ENCODE data around the gene SDS. TPM values are rescaled to one million over a fixed set of nuclear protein-coding genes. Genes with fewer than 3 reads are reported as not detected.

The SDS gene
- total RNA-seq, 5 donors from 2014 or later (not counting 1 experiment from before 2014, with no cell fraction given), result 0.18 to 0.26 TPM; not detected in 3

- ATAC-seq (replicated peaks in 1 of 4), result no peak
- Histone ChIP-seq H3K4me3 (ENCODE audit: control insufficient read depth in 1 of 2, extremely low read depth in 1 of 2, low read length in 1 of 2) (no peak overlapping the region), H3K27me3 (replicated peaks in 1 of 2; ENCODE audit: control insufficient read depth in 2 of 2, extremely low read depth in 1 of 2, insufficient read depth in 2 of 2, low read length in 1 of 2) (no peaks in the 10 kb centered on the region), H3K9me3 (no peaks in the 10 kb centered on the region), H3K27ac (ENCODE audit: low read length) (no peak overlapping the region), H3K36me3 (ENCODE audit: control insufficient read depth in 2 of 2, extremely low read depth in 1 of 2, insufficient read depth in 1 of 2, low read length in 1 of 2) (peaks cover 11 to 28% of the 10 kb centered on the region in 2 donors), H3K4me1 (ENCODE audit: control insufficient read depth in 1 of 2, extremely low read depth in 1 of 2, insufficient read depth in 2 of 2, low read length in 2 of 2) (no peaks in the 10 kb centered on the region)
- no peaks in the 10 kb centered on the region for H3K27me3 Mint-ChIP-seq
- H3K4me3 Mint-ChIP-seq, result no peak overlapping the region
- peaks cover 38% of the 10 kb centered on the region for H3K36me3 Mint-ChIP-seq
- WGBS (ENCODE audit: insufficient coverage), result 90% methylated on average over 2 of the region's 3 CpGs
- no peak for DNase-seq
- POLR2A ChIA-PET, result no interaction called here
- H3K4me1 Mint-ChIP-seq, result peaks cover 0 to 7% (median 0%) of the 10 kb centered on the region in 3 donors
- CTCF ChIA-PET, result no interaction called here
- no peak overlapping the region for H3K27ac Mint-ChIP-seq
- no peaks in the 10 kb centered on the region for H3K9me3 Mint-ChIP-seq
Measured at GRCh38 chr12:113373969-113374368, 29.7 kb downstream of the SDS start.

- ChIA-PET POLR2A (no interaction called here), CTCF (interaction anchor here in 1 of 2 donors (0.6 kb wide), 1 partner anchor 34 kb away, joined by 3 read pairs; no protein-coding TSS in a partner anchor)
- no peak overlapping the region for H3K4me3 Mint-ChIP-seq
- no peak overlapping the region for H3K27ac Mint-ChIP-seq
- Histone ChIP-seq H3K9me3 (no peaks in the 10 kb centered on the region), H3K4me1 (ENCODE audit: control insufficient read depth in 1 of 2, extremely low read depth in 1 of 2, insufficient read depth in 2 of 2, low read length in 2 of 2) (no peaks in the 10 kb centered on the region), H3K4me3 (ENCODE audit: control insufficient read depth in 1 of 2, extremely low read depth in 1 of 2, low read length in 1 of 2) (no peak overlapping the region), H3K27me3 (replicated peaks in 1 of 2; ENCODE audit: control insufficient read depth in 2 of 2, extremely low read depth in 1 of 2, insufficient read depth in 2 of 2, low read length in 1 of 2) (no peaks in the 10 kb centered on the region), H3K27ac (ENCODE audit: low read length) (no peak overlapping the region), H3K36me3 (ENCODE audit: control insufficient read depth in 2 of 2, extremely low read depth in 1 of 2, insufficient read depth in 1 of 2, low read length in 1 of 2) (peaks cover 11 to 28% of the 10 kb centered on the region in 2 donors)
- ATAC-seq (replicated peaks in 1 of 4) (no peak), DNase-seq (no peak)
- no peaks in the 10 kb centered on the region for H3K9me3 Mint-ChIP-seq
- H3K36me3 Mint-ChIP-seq, result peaks cover 40% of the 10 kb centered on the region
- H3K4me1 Mint-ChIP-seq, result peaks cover 0 to 7% (median 0%) of the 10 kb centered on the region in 3 donors
- no peaks in the 10 kb centered on the region for H3K27me3 Mint-ChIP-seq
- WGBS (ENCODE audit: insufficient coverage), result 100% methylated on average over 3 of the region's 3 CpGs
Measured at GRCh38 chr12:113373440-113373839, 30.2 kb downstream of the SDS start.

DNA sequence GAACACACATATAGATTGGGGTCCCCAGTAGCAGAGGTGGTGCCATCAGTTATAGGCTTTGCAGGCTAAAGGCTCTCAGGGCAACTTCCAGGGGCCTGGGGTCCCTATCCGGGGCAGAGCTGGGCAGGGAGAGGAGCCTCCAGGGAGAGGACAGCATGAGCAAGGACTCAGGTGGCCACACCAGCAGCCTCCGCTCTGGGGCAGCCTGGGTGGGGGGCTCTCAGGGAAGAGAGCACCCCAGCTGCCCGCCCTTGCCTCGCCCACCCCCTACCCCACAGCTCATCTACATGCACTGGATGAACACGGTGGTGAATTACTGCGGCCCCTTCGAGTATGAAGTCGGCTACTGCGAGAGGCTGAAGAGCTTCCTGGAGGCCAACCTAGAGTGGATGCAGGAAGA, 31.3 kb downstream of the SDS start:
- Histone ChIP-seq H3K4me3 (ENCODE audit: control insufficient read depth in 1 of 2, extremely low read depth in 1 of 2, low read length in 1 of 2) (no peak overlapping the region), H3K36me3 (ENCODE audit: control insufficient read depth in 2 of 2, extremely low read depth in 1 of 2, insufficient read depth in 1 of 2, low read length in 1 of 2) (peaks cover 11 to 28% of the 10 kb centered on the region in 2 donors), H3K4me1 (ENCODE audit: control insufficient read depth in 1 of 2, extremely low read depth in 1 of 2, insufficient read depth in 2 of 2, low read length in 2 of 2) (no peaks in the 10 kb centered on the region), H3K9me3 (no peaks in the 10 kb centered on the region), H3K27me3 (replicated peaks in 1 of 2; ENCODE audit: control insufficient read depth in 2 of 2, extremely low read depth in 1 of 2, insufficient read depth in 2 of 2, low read length in 1 of 2) (no peaks in the 10 kb centered on the region), H3K27ac (ENCODE audit: low read length) (no peak overlapping the region)
- CTCF ChIA-PET, result no interaction called here
- H3K36me3 Mint-ChIP-seq, result peaks cover 41% of the 10 kb centered on the region
- 100% methylated on average over 1 of the region's 9 CpGs for WGBS (ENCODE audit: insufficient coverage)
- H3K4me3 Mint-ChIP-seq, result no peak overlapping the region
- no peaks in the 10 kb centered on the region for H3K9me3 Mint-ChIP-seq
- no peaks in the 10 kb centered on the region for H3K27me3 Mint-ChIP-seq
- DNase-seq (no peak), ATAC-seq (replicated peaks in 1 of 4) (no peak)
- peaks cover 0 to 7% (median 0%) of the 10 kb centered on the region in 3 donors for H3K4me1 Mint-ChIP-seq
- no peak overlapping the region for H3K27ac Mint-ChIP-seq
- POLR2A ChIA-PET, result no interaction called here

DNA sequence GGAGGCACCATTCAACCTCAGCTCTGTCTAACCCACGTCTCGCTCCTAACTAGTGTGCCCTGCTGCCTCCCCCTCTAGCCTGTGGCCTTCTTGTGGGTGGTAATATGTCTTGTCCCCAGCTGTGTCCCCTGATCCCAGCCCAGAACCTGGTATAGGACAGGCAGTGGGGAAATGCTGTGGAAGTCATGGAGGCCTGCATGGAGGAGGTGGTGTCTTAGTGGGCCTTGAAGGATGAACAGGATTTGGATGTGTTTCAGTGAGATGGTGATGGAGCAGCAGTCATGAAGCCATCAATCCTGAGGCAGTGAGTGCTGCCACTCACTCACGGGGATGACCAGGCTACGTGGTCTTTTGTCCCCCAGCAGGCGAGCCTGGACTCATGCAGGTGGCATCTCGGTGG, 31.9 kb downstream of the SDS start:
- H3K36me3 ChIP-seq (ENCODE audit: control insufficient read depth in 2 of 2, extremely low read depth in 1 of 2, insufficient read depth in 1 of 2, low read length in 1 of 2), result peaks cover 11 to 27% of the 10 kb centered on the region in 2 donors
- 83% methylated on average over 2 of the region's 6 CpGs for WGBS (ENCODE audit: insufficient coverage)

GRCh38 chr12:113370923-113371682, 32.6 kb downstream of the SDS start:
- POLR2A ChIA-PET, result no interaction called here

More for the DNA sequence above, 31.9 kb downstream of the SDS start:
- Histone ChIP-seq H3K4me3 (ENCODE audit: control insufficient read depth in 1 of 2, extremely low read depth in 1 of 2, low read length in 1 of 2) (no peak overlapping the region), H3K4me1 (ENCODE audit: control insufficient read depth in 1 of 2, extremely low read depth in 1 of 2, insufficient read depth in 2 of 2, low read length in 2 of 2) (no peaks in the 10 kb centered on the region), H3K27me3 (replicated peaks in 1 of 2; ENCODE audit: control insufficient read depth in 2 of 2, extremely low read depth in 1 of 2, insufficient read depth in 2 of 2, low read length in 1 of 2) (no peaks in the 10 kb centered on the region), H3K27ac (ENCODE audit: low read length) (no peak overlapping the region), H3K9me3 (no peaks in the 10 kb centered on the region)
- H3K36me3 Mint-ChIP-seq, result peaks cover 36% of the 10 kb centered on the region
- ATAC-seq (replicated peaks in 1 of 4) (no peak), DNase-seq (no peak)
- H3K27ac Mint-ChIP-seq, result no peak overlapping the region
- H3K4me3 Mint-ChIP-seq, result no peak overlapping the region
- H3K9me3 Mint-ChIP-seq, result no peaks in the 10 kb centered on the region
- peaks cover 0 to 7% (median 0%) of the 10 kb centered on the region in 3 donors for H3K4me1 Mint-ChIP-seq
- no peaks in the 10 kb centered on the region for H3K27me3 Mint-ChIP-seq
- POLR2A ChIA-PET, result no interaction called here
- CTCF ChIA-PET, result no interaction called here

GRCh38 chr12:113369391-113369985, 34.2 kb downstream of the SDS start:
- POLR2A ChIA-PET, result interaction anchor here in 1 of 2 donors (0.6 kb wide), 1 partner anchor 58 kb away, joined by 9 read pairs; no protein-coding TSS in a partner anchor
- H3K36me3 ChIP-seq (ENCODE audit: control insufficient read depth in 2 of 2, extremely low read depth in 1 of 2, insufficient read depth in 1 of 2, low read length in 1 of 2), result peaks cover 0 to 17% of the 10 kb centered on the region in 2 donors

More at GRCh38 chr12:113370923-113371682, 32.6 kb downstream of the SDS start:
- DNase-seq (no peak), ATAC-seq (replicated peaks in 1 of 4) (no peak)
- no peaks in the 10 kb centered on the region for H3K27me3 ChIP-seq (replicated peaks in 1 of 2; ENCODE audit: control insufficient read depth in 2 of 2, extremely low read depth in 1 of 2, insufficient read depth in 2 of 2, low read length in 1 of 2)
- H3K4me1 ChIP-seq (ENCODE audit: control insufficient read depth in 1 of 2, extremely low read depth in 1 of 2, insufficient read depth in 2 of 2, low read length in 2 of 2), result no peaks in the 10 kb centered on the region
- no peak overlapping the region for H3K27ac Mint-ChIP-seq
- H3K9me3 Mint-ChIP-seq, result no peaks in the 10 kb centered on the region
- H3K9me3 ChIP-seq, result no peaks in the 10 kb centered on the region
- H3K4me1 Mint-ChIP-seq, result peaks cover 0 to 7% (median 0%) of the 10 kb centered on the region in 3 donors
- CTCF ChIA-PET, result interaction anchor here in 1 of 2 donors (0.6 kb wide), 1 partner anchor 379 kb away, joined by 4 read pairs; no protein-coding TSS in a partner anchor
- H3K4me3 ChIP-seq (ENCODE audit: control insufficient read depth in 1 of 2, extremely low read depth in 1 of 2, low read length in 1 of 2), result no peak overlapping the region
- H3K27ac ChIP-seq (ENCODE audit: low read length), result no peak overlapping the region
- 86% methylated on average over 4 of the region's 7 CpGs for WGBS (ENCODE audit: insufficient coverage)
- H3K4me3 Mint-ChIP-seq, result no peak overlapping the region
- H3K36me3 ChIP-seq (ENCODE audit: control insufficient read depth in 2 of 2, extremely low read depth in 1 of 2, insufficient read depth in 1 of 2, low read length in 1 of 2), result peaks cover 6 to 25% of the 10 kb centered on the region in 2 donors
- peaks cover 38% of the 10 kb centered on the region for H3K36me3 Mint-ChIP-seq
- H3K27me3 Mint-ChIP-seq, result no peaks in the 10 kb centered on the region

More at GRCh38 chr12:113369391-113369985, 34.2 kb downstream of the SDS start:
- CTCF ChIA-PET, result no interaction called here
- no peak overlapping the region for H3K27ac ChIP-seq (ENCODE audit: low read length)
- Mint-ChIP-seq H3K27ac (no peak overlapping the region), H3K4me3 (no peak overlapping the region), H3K4me1 (peaks cover 0 to 8% (median 0%) of the 10 kb centered on the region in 3 donors), H3K36me3 (peaks cover 47% of the 10 kb centered on the region), H3K9me3 (no peaks in the 10 kb centered on the region), H3K27me3 (no peaks in the 10 kb centered on the region)
- no peak for DNase-seq
- no peaks in the 10 kb centered on the region for H3K9me3 ChIP-seq
- no peak for ATAC-seq (replicated peaks in 1 of 4)
- no peak overlapping the region for H3K4me3 ChIP-seq (ENCODE audit: control insufficient read depth in 1 of 2, extremely low read depth in 1 of 2, low read length in 1 of 2)
- WGBS (ENCODE audit: insufficient coverage), result 83% methylated on average over 1 of the region's 6 CpGs
- H3K4me1 ChIP-seq (ENCODE audit: control insufficient read depth in 1 of 2, extremely low read depth in 1 of 2, insufficient read depth in 2 of 2, low read length in 2 of 2), result no peaks in the 10 kb centered on the region
- no peaks in the 10 kb centered on the region for H3K27me3 ChIP-seq (replicated peaks in 1 of 2; ENCODE audit: control insufficient read depth in 2 of 2, extremely low read depth in 1 of 2, insufficient read depth in 2 of 2, low read length in 1 of 2)

All from T-cell (primary cell).